ENCODE measurements around the gene FAM107B.

DNA sequence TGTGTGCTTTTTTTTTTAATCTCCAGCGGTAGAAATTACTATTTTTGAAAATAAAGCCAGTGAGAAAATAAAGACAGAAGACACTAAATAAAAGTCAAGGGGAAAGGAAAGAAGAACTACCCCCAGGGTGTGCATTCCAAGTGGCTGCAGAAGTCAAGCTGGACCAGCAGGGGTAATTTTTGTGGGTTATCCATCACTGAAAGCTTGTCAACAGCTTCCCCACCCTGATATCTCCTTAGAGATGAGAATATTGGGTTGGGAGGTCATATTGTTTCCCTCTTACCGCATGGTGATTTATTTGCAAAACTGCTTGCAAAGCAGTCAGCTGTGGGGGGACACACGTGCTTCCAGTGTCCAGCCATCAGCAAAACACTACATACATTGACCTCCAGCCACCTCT is 46.4 kb downstream of the FAM107B start:
- TF ChIP-seq CTCF (IDR thresholded peaks at IDR 0.05) (no peak), POLR2AphosphoS5 (IDR thresholded peaks at IDR 0.05) (no peak)

Data from breast epithelium (tissue), 3 donors.